ENCODE measurements around the gene INTS4. TPM values are rescaled to one million over a fixed set of nuclear protein-coding genes. Genes with fewer than 3 reads are reported as not detected.

The INTS4 gene
- total RNA-seq, 1 donor from 2014 or later, result 40.9 TPM

GRCh38 chr11:77828926-77829325 lies 165.5 kb downstream of the INTS4 start:
- Mint-ChIP-seq H3K27me3 (ENCODE audit: unreplicated experiment) (no peaks in the 10 kb centered on the region), H3K4me3 (ENCODE audit: unreplicated experiment) (no peak overlapping the region), H3K4me1 (ENCODE audit: unreplicated experiment) (no peaks in the 10 kb centered on the region), H3K36me3 (ENCODE audit: low read depth, unreplicated experiment) (peaks cover 10% of the 10 kb centered on the region), H3K27ac (ENCODE audit: unreplicated experiment) (no peak overlapping the region), H3K9me3 (ENCODE audit: unreplicated experiment) (no peaks in the 10 kb centered on the region)
- TF ChIP-seq, protein P1, sequence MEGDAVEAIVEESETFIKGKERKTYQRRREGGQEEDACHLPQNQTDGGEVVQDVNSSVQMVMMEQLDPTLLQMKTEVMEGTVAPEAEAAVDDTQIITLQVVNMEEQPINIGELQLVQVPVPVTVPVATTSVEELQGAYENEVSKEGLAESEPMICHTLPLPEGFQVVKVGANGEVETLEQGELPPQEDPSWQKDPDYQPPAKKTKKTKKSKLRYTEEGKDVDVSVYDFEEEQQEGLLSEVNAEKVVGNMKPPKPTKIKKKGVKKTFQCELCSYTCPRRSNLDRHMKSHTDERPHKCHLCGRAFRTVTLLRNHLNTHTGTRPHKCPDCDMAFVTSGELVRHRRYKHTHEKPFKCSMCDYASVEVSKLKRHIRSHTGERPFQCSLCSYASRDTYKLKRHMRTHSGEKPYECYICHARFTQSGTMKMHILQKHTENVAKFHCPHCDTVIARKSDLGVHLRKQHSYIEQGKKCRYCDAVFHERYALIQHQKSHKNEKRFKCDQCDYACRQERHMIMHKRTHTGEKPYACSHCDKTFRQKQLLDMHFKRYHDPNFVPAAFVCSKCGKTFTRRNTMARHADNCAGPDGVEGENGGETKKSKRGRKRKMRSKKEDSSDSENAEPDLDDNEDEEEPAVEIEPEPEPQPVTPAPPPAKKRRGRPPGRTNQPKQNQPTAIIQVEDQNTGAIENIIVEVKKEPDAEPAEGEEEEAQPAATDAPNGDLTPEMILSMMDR (IDR thresholded peaks at IDR 0.05; ENCODE audit: unreplicated experiment), result no peak
- no peak for DNase-seq (ENCODE audit: low spot score)

Other genes with a start within 250 kb of the INTS4 start
- 73.7 TPM for gene RSF1, start 173.9 kb downstream of the INTS4 start, total RNA-seq (ENCODE audit: unreplicated experiment)
- gene AAMDC, start 173.5 kb downstream of the INTS4 start, total RNA-seq (ENCODE audit: unreplicated experiment), result 24.7 TPM
- gene KCTD14, start 28.6 kb upstream of the INTS4 start, total RNA-seq (ENCODE audit: unreplicated experiment), result 0.97 TPM
- not detected for gene THRSP, start 69.2 kb upstream of the INTS4 start, total RNA-seq (ENCODE audit: unreplicated experiment)
- gene NDUFC2, start 85.2 kb upstream of the INTS4 start, total RNA-seq (ENCODE audit: unreplicated experiment), result 203 TPM
- 31.4 TPM for gene ALG8, start 145.0 kb upstream of the INTS4 start, total RNA-seq (ENCODE audit: unreplicated experiment)
- 11.4 TPM for gene KCTD21, start 194.0 kb upstream of the INTS4 start, total RNA-seq (ENCODE audit: unreplicated experiment)
- gene USP35, start 194.3 kb upstream of the INTS4 start, total RNA-seq (ENCODE audit: unreplicated experiment), result 26.0 TPM